EH (cell line): ENCODE results near the gene SLC25A42.

Experiments used
- DNase-seq: peaks from one replicate; pipeline ENCODE4 v3.0.0-alpha.2; 2015; ENCODE audit warnings: low read depth

The SLC25A42 gene

DNA sequence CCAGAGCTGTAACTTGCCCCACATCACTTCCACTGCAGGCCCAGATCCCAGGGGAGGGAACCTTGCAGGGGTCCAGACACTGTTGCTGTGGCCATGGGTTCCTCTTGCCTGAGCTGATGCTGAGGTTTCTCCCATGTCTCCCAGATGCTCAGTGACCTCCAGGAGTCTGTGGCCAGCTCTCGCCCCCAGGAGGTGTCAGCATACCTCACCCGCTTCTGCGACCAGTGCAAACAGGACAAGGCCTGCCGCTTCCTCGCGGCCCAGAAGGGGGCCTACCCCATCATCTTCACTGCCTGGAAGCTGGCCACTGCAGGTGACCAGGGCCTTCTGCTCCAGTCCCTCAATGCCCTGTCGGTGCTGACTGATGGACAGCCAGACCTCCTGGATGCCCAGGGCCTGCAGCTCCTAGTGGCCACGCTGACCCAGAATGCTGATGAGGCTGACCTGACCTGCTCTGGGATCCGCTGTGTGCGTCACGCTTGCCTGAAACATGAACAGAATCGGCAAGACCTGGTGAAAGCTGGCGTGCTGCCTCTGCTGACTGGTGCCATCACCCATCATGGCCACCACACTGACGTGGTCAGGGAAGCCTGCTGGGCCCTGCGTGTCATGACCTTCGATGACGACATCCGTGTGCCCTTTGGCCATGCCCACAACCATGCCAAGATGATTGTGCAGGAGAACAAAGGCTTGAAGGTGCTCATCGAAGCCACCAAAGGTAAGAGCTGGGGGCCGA lies 12.1 kb upstream of the SLC25A42 start:
- DNase-seq = no peak

DNA sequence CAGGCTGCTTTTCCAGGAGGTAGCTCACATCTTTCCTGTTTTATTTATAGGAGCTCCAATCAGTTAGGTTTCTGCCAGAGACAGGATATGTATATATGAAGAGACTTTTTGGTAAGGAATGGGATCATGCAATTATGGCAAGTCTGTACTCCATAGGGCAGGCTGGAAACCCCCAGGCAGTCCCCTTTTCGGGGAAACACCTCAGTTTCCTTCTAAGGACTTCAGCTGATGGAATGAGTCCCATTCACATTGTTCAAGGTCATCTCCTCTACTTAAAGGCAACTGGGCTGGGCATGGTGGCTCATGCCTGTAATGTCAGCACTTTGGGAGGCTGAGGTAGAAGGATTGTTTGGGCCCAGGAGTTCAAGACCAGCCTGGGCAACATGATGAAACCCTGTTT lies 10.9 kb upstream of the SLC25A42 start:
- no peak for DNase-seq

DNA sequence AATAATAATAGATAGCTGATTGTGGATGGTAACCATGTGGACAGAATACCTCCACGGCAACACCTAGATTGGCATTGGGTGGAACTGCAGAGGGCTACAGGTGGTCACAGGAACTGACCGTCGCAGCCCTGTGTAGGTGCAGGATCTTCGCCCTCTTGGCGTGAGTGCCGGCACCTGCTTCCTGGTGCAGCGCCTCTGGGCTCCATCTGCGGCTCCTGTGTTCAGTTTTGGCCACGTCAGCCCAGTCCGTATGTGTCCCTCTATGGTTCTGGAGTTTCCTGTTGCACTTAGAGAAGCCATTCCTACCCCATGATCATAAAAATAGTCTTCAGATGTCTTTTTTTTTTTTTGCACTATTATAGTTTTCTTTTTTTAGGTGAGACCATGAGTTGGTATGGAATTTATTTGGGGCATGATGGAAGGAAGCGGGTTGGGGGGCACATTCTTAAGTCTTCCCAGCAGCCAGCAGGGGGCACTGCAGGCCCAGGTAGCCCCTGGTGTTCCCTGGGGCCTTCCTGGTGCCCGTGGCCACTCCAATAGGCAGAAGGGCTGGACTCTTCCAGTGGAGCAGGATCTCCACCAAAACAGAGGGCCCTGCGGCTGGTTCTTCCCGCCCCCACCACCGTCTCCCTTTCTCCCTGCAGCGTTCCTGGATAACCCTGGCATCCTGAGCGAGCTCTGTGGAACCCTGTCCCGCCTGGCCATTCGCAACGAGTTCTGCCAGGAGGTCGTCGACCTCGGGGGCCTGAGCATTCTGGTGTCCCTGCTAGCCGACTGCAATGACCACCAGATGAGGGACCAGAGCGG lies 10.1 kb upstream of the SLC25A42 start:
- DNase-seq = peak; percentile 66

DNA sequence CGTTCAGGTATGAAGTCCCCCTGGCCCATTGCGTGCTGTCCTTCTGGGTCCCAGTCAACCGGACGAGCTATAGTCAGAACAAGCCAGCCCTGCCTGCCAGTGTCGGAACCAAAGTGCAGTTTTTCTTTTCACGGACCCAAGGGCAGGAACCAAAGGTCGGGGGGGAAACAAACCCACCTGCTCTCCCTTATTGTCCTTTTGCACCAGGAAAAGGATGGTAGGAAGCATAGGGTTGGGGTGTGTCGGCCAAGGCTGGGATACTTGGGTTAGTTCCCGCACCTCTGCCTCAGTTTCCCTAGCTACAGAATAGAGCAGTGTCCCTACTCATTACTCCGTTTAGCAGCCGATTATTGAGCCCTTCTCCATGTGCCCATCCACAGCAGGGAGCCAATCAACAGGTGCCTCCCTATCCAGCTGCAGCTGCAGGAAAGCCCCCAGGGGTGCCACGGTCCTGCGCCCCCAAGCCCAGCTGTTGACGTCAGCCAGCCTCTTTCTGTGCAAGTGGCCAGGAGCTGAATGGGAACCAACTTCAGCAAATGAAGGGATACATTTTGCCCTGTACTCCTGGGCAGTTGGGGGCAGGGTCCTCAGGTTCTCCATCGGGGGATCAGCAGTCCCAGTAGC lies 9.4 kb upstream of the SLC25A42 start:
- no peak for DNase-seq

DNA sequence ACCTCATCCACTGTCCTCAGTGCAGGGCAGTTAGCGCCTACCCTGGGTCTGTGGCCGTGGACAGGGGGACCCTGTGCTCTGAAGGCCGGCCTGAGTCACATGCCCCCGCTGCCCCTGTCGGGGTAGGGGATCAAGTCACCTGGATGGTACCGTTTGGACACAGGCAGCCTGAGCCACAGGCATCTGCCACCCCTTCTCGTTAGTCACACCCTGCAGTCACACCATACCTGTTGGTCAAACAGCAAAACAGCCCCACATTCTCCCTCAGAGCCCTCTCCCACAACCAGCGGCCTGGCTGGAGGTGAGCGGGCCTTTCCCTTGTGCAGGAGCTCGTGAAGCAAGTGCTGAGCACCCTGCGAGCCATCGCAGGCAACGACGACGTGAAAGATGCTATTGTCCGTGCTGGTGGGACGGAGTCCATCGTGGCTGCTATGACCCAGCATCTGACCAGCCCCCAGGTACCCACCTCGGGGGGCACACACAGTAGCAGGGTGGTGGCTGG lies 8.8 kb upstream of the SLC25A42 start:
- no peak for DNase-seq

DNA sequence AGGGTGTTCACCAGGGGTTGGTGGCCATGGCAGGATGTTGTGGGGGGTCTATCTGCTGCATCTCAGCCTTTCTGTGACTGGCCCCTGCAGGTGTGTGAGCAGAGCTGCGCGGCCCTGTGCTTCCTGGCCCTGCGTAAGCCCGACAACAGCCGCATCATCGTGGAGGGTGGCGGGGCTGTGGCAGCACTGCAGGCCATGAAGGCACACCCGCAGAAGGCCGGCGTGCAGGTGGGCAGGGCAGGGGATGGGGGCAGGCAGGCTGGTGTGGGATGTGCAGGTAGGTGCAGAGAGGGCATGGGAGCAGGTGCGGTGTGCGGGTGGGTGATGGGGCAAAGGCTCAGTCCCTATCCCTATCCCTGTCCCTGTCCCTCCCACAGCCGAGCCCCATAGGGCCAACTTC lies 8.1 kb upstream of the SLC25A42 start:
- no peak for DNase-seq

DNA sequence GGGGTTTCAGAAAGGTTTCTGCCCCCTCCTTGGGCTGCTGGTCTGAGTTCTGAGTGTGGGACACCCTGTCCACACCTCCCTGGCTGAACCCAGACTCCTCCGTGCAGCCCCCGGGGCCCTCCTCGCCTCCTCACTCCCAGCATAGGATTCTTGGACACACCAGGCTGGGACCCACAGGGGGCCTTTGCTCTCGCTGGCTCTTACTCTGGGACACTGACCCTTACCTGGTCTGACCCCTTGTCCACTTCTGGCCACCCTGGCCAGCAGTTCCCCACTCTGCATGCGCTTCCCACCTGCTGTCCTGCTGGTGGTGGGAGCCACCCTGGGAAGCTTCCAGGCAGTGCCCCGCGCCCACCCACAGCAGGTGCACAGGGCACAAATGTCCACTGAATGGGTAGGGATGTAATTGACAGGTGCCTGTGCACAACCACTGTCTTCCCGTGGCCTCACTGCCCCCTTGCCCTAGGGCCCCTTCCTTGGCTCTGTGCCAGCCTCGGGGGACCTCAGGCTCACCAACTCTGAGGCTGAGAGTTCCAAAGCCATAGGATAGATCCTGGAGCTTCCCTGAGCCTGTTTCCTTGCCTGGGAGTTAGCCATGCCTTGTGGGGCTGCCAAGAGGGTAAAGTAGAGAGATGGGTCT lies 7.0 kb upstream of the SLC25A42 start:
- DNase-seq = no peak

DNA sequence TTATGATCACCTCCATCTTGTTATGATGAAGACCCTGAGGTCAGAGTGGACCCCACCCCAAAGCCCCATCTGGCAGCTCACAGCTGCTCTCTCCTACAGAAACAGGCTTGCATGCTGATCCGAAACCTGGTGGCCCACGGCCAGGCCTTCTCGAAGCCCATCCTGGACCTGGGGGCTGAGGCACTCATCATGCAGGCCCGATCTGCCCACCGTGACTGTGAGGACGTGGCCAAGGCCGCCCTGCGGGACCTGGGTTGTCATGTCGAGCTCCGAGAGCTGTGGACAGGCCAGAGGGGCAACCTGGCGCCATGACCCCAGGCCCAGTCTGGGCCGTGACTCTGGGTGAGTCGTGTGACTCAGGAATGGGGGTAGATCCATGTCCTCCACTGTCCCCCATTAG lies 6.5 kb upstream of the SLC25A42 start:
- DNase-seq = no peak

DNA sequence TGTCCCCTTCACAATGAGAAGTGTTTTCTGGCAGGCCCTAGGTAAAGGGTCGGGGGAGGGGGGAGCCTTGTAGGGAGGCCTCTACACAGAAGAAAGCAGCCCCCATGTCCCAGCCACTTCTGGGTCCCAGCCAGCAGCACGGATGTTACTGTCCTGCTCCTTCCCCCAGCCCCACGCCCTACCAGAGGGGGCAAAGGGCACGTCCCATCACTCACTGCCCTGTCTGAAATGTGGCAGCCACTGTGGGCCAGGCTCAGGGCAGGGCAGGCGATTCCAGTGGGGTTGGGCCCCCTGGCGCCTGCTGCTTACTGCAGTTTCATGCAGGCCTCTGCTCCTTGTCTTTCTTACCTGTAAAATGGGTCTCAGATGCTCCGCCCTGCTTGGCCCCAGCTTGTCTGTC lies 6.1 kb upstream of the SLC25A42 start:
- DNase-seq = no peak

DNA sequence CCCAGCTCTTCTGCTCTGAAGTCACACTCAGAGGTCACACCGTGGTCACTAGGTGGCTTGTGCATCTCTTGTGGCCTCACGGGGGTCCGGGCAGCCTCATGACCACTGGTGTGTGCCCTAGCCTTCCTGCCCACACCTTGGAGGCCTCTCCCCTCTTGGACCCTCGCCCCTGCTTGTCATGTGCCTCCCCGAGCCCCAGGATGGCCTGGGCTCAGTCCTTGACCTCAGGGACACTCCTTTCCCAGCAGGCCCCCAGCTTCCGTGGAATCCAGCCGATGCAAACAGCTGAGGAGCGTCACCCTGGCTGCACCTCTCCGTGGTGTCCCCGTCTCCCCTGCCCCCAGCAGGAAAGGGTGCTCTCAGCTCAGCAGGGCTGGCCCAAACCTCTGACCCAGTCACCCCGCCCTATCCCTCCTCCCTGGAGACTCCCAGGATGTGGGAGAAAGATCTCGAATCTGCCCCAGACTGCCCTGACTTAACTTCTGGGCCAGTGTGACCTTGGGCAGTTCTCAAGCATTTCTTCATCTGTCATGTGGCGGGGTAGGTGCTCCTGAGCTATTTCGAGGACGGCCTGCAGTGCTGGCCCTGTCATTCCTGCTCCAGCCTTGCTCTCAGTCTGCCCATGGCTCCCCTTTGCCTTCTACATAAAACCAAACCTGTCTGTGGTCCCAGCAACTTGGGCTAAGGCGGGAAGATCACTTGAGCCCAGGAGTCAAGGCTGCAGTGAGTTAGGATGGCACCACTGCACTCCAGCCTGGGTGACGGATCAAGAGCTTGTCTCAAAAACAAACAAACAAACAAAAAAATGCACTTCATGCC lies 4.6 kb upstream of the SLC25A42 start:
- no peak for DNase-seq

DNA sequence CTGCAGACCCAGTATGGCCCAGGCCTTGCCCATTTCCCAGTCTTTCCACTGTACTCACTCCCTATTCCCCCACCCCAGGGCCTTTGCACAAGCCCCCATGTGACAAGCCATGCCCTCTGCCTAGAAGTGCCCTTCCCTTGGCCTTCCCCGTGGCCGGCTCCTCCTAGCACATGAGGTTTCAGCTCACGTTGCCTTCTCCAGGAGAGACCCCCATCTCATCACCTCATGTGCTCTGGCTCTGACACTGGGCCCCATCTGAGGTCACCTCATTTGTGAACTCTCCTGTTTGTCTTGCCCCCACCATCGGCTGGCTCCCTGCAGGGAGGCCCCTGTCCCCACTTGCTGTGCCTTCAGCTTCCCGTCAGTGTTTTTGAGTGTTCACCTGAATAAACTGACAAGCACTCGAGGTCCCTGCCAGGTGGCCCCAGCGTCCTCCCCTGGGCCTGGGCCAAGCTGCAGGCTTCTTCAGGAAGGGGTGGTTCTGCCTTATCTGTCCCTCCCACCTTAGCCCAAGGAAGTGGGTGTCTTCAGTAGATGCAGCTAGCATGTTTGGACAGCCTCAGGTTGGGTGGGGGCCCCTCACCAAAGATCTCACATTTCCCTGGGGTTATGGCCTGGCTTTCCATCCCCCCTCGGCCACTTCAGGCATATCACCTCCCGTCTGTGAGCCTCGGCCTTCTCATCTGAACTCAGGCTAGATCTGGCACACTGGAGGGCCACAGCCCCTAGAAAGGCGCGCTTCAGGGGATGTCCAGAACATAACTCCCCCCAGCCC lies 3.8 kb upstream of the SLC25A42 start:
- no peak for DNase-seq

DNA sequence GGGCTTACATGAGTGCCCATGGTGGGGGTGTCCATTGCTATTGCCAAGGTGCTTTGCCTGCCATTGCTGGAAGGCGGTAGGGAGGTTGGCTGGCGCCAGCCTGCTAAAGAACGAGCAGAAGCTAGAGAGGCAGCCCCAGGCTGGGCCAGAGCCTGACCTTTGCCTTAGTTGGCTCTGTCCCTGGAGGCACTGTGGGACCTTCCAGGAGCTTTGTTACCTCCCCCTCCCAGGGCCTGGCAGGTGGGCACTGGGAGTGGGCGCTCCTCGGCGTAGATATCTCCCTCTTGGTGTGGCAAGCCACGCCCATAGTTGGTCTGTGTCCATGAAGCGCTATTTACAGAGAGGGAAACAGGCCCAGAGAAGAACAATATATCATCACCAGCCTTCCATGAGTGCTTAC lies 2.3 kb upstream of the SLC25A42 start:
- DNase-seq = no peak

DNA sequence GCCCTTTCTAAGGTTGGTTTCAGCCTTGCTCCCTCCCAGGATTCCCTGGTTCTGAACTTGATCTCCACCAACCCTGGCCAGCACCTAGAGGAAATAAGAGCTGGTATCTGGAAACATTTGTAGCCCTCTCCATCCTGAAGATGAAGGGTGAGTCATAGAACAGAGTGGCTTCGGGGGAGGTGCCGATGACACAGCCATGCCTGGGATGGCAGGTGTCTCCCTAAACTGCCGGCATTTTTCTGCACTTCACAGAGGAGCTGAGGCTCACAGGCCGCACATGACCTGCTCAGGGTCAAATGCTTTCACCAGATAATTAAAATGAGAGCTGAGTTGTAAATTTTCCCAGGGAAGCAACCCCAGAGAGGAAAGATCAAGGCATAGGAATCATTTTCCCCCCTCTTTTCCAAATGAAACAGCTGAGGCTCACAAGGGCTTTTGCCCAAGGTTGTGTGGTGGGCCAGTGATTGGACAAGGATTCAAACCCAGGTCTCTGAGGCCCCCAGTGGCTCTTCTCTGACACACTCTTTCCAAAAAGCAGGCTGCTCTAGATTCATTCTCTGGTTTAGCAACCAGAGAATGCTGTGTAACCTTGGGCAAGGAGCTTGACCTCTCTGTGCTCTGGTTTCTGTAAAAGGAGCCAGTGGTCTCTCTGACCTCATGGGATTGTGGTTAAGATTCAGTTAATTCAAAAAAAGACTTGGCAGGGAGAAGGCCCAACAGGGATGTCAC lies 1.2 kb upstream of the SLC25A42 start:
- DNase-seq = peak; percentile 55

DNA sequence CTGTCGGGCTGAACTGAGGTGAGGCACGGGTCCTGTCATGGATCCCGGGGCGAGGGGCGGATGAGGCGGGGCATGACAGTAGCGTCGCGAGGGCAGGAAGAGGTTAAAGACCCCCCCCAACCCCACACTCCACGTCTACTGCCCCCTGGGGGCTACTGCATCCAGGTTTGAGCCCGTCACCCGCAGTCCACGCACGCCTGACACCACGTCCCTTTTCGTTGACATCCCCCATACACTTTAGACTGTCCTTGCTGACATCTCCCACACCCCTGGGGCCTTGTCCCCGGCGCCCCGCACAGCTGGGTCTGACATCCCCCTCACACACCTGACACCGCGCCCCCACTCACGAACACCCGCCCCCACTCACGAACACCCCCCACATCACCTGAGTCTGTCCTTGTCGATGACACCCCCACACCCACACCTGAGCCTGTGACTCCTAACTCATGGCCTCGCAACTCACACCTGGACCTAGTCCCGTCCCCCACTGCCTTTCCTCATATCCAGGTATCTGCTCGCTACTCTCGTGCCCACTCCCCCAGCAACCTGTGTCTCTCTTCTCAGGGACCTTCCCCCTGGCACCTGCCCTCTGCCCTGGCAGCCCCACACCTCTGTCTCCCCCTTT lies 416 bp downstream of the SLC25A42 start:
- DNase-seq = no peak

DNA sequence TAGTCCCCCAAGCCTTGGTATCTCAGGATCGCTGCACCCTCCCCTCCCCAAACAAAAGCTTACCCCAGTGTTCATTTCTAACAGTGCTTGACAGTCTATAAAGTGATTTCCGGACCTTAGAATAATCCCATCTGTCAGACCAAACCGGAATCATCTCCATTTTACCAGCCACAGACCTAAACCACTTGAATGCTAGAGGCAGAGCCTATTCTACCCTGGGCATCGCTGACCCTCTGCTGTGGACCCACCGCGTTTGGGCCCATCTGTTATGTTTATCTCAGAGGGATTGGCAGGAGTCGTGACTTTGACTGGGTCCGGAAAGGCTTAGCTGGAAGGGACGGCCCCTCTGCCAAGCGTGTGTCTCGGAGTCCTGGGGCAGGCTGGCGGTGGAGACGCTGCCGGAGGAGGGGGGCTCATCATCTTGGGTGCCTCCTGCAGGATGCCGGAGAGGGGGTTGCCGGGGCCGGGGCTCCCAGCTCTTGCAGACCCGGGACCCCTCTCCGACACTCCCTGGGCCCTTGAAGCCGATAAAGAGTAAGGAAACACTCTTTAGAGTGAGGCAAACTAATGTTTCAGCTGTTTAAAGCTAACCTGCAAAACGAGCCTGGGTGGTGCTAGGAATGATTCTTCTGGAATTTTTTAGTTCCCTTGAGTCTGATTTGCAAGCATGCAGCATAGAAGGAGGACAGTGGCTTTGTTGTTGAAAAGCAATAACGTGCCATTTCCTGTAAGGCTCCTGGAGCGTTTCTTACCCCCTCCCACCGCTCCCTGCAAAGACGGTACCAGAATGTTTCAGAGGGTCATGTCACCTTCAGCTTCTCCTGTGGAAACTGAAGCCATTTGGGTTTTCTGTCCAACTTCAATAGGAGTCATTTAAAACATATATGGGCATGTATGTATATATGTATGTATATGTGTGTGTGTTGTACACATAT lies 1.3 kb downstream of the SLC25A42 start:
- DNase-seq = peak; percentile 14

DNA sequence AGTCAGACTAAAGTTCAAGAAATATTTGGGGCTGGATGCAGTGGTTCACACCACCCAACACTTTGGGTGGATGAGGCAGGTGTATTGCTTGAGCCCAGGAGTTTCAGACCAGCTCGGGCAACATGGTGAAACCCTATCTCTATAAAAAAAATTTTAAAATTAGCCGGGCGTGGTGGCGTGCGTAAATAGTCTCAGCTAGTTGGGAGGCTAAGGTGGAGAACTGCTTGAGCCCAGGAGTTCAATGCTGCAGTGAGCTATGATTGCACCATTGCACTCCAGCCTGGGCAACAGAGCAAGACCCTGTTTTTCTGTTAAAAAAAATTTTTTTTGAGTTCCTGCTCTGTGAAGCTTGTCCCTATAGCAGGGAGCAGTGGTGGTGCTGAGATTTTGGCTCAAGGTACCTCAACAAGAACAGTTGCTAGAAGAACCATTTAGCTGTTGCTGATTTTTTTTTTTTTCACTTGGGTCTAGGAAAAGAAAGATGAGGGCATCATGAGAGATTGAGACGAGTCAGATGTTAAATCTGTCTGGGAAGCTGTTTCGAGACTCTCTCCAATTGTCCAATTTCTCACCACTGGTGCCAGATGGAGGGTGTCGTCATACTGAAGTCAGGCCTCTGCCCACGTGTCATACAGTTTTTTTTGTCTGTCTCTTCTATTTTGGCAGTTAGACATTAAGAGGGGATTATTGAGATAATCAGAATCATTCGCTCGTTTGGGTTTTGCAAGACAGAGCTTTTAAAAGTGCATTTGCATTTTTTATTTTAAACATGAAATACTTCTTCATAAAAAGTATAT lies 3.7 kb downstream of the SLC25A42 start:
- DNase-seq = no peak
